Vagina (tissue), 2 donors: Measurements from ENCODE around the gene AKAP11.

Experiments used
- CTCF ChIP-seq, 3 experiments: fragments of 450-650 bp in 2 of 3; fragments of 200-600 bp in 1 of 3; sonication (generic) in 1 of 3; IDR thresholded peaks; one replicate each; pipeline ENCODE4 v1.5.1; 2017 to 2019; ENCODE audit warnings: antibody characterized with exemption in 3 of 3, mild to moderate bottlenecking in 2 of 3, moderate library complexity in 2 of 3
- POLR2AphosphoS5 ChIP-seq, 2 donors: sonication (generic); formaldehyde crosslinking; IDR thresholded peaks; one replicate each; pipeline ENCODE4 v1.9.0; 2017; ENCODE audit warnings: antibody characterized with exemption in 2 of 2, mild to moderate bottlenecking in 2 of 2, low read depth in 1 of 2; ENCODE audit not compliant: insufficient read depth in 1 of 2

DNA sequence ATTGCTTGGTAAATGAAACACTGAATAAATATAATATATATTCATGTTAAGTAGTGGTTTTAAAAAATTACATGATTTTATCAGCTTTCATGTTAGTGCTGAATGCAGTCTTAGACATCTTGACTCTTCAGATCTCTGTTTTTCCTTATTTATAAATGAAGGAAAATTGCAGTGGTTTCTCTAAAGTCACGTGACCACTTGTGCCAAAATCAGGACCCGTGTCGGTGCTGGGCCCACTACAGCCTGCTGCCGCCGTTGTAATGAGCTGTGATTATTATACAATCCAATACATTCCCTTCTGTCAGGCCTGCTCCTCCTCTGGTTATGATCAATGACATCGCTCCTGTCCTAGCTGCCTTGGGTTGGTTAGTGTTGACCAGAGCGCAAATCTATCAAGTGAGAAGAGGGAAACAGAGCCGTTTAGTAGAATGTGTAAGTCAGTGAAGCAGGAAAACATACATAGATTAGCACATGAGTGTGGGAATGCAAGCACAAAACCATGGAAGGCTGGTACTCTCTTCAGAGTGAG lies 88.2 kb downstream of the AKAP11 start:
- TF ChIP-seq CTCF (IDR thresholded peaks at IDR 0.05) (no peak), POLR2AphosphoS5 (IDR thresholded peaks at IDR 0.05; ENCODE audit: insufficient read depth in 1 of 2, low read depth in 1 of 2) (no peak)
